ENCODE results near the gene CHIT1. TPM values are rescaled to one million over a fixed set of nuclear protein-coding genes. Genes with fewer than 3 reads are reported as not detected.

CHIT1 gene
- total RNA-seq, 1 experiment from 2014 or later: not detected

DNA sequence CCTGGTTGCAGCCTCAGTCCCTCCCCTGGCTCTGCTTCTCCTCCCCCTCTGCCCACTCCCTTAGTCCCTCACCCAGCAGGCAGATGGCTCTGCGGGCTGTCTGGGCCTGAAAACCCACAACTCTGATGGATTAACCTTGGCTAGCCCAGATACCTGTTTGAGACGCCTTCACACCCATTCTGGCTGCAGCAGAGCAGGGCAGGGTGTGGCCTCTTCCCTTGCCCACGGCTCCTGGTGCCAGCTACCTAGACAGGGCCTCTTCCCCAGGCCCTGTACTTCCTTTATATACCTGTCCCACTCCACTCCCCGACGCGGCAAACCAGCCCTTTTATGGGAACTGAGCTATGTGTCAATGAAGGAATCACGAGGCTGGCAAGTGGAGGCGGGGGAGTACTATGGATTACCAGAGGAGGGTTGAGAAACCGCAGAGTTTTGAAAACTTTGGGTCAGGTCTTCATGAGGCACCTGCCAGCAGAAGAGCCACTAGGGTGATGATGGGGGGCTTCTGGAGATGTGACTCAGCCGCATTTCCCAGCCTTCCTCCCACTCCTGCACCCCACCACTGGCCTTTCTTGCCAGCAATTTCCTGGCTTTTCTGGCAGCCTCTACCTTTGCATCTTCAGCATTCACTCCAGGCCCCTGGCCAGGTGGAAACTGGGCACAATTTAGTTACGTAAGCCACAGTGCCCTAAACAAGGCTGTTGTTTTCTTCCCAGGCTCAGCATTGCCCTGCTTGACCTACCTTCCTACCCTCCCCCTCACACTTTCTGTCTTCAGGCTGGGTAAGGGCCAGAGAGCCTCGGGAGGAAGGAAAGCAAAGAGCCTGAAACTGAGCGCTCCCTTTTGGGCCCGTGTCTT lies 42.8 kb downstream of the CHIT1 start, which contains the start of gene CHI3L1:
Gene CHI3L1, minus strand, starts transcription at position 259 of the 858 bp plus-strand sequence. Its CDS starts 81 bp downstream, at position 178.
- H3K27me3 ChIP-seq (ENCODE audit: control insufficient read depth, insufficient read depth, low read length): peaks cover 2% of the 10 kb centered on the region; the same call in 1 of the 2 replicates
- H3K4me3 ChIP-seq (ENCODE audit: low read depth in 2 of 2, low read length in 2 of 2): no peak within 1 kb of the TSS
- no peak for TF ChIP-seq SIN3A (IDR thresholded peaks at IDR 0.05; ENCODE audit: borderline replicate concordance, insufficient read depth, low read depth, low read length)
- no peak for TF ChIP-seq POLR2AphosphoS5 (IDR thresholded peaks at IDR 0.05; ENCODE audit: low read depth, low read length)
- TF ChIP-seq TCF7L2 (IDR thresholded peaks at IDR 0.05; ENCODE audit: low read depth, low read length): no peak
- TF ChIP-seq, protein P1, sequence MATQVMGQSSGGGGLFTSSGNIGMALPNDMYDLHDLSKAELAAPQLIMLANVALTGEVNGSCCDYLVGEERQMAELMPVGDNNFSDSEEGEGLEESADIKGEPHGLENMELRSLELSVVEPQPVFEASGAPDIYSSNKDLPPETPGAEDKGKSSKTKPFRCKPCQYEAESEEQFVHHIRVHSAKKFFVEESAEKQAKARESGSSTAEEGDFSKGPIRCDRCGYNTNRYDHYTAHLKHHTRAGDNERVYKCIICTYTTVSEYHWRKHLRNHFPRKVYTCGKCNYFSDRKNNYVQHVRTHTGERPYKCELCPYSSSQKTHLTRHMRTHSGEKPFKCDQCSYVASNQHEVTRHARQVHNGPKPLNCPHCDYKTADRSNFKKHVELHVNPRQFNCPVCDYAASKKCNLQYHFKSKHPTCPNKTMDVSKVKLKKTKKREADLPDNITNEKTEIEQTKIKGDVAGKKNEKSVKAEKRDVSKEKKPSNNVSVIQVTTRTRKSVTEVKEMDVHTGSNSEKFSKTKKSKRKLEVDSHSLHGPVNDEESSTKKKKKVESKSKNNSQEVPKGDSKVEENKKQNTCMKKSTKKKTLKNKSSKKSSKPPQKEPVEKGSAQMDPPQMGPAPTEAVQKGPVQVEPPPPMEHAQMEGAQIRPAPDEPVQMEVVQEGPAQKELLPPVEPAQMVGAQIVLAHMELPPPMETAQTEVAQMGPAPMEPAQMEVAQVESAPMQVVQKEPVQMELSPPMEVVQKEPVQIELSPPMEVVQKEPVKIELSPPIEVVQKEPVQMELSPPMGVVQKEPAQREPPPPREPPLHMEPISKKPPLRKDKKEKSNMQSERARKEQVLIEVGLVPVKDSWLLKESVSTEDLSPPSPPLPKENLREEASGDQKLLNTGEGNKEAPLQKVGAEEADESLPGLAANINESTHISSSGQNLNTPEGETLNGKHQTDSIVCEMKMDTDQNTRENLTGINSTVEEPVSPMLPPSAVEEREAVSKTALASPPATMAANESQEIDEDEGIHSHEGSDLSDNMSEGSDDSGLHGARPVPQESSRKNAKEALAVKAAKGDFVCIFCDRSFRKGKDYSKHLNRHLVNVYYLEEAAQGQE (IDR thresholded peaks at IDR 0.05; ENCODE audit: insufficient read depth in 1 of 2, low read depth in 2 of 2, low read length in 1 of 2): no peak
- TF ChIP-seq, protein P2, sequence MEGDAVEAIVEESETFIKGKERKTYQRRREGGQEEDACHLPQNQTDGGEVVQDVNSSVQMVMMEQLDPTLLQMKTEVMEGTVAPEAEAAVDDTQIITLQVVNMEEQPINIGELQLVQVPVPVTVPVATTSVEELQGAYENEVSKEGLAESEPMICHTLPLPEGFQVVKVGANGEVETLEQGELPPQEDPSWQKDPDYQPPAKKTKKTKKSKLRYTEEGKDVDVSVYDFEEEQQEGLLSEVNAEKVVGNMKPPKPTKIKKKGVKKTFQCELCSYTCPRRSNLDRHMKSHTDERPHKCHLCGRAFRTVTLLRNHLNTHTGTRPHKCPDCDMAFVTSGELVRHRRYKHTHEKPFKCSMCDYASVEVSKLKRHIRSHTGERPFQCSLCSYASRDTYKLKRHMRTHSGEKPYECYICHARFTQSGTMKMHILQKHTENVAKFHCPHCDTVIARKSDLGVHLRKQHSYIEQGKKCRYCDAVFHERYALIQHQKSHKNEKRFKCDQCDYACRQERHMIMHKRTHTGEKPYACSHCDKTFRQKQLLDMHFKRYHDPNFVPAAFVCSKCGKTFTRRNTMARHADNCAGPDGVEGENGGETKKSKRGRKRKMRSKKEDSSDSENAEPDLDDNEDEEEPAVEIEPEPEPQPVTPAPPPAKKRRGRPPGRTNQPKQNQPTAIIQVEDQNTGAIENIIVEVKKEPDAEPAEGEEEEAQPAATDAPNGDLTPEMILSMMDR (IDR thresholded peaks at IDR 0.05): no peak
- ChIA-PET POLR2A (no interaction called here), CTCF (no interaction called here)
- in situ Hi-C loops (cut with HindIII; ENCODE audit: low pct_unique_long_range_greater_than_20kb, low sequenced_read_pairs): no loop called here
- H3K9me3 ChIP-seq (ENCODE audit: control insufficient read depth, insufficient read depth, low read depth, low read length): no peaks in the 10 kb centered on the region
- no TSS peak for BruUV-seq (replicated peaks)
- intact Hi-C loops (cut with micrococcal nuclease; ENCODE audit: unreplicated experiment): no loop called here
- ATAC-seq (no peak), DNase-seq (ENCODE audit: low read depth, low spot score) (no peak)
- H3K4me1 ChIP-seq (ENCODE audit: control insufficient read depth, insufficient read depth, low read length): no peaks in the 10 kb centered on the region
- no peak within 1 kb of the TSS for H3K27ac ChIP-seq (ENCODE audit: low read length)
- no peaks in the 10 kb centered on the region for H3K36me3 ChIP-seq (ENCODE audit: control insufficient read depth, insufficient read depth, low read length)

DNA sequence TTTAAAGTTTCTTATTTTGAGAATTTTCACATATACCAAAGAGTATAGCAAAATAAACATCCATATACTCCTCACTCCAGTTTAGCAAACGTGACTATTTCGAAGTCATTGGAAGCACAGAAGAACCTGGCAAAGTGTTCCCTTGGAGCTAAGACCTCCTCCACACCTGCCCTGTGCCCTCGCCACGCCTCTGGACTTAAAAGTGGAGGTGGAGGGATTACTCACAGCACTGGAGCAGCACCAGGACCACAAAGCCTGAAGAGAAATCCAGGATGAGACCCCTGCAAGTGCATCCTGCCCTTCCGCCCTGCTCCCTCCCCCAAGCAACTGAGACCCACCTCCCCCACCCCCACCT lies 43.4 kb downstream of the CHIT1 start:
- DNase-seq (ENCODE audit: low read depth, low spot score) (no peak), ATAC-seq (no peak)
- CTCF ChIA-PET: interaction anchor here (1.0 kb wide), 1 partner anchor 14 kb away, joined by 3 read pairs; no protein-coding TSS in a partner anchor
- Histone ChIP-seq H3K4me3 (ENCODE audit: low read depth in 2 of 2, low read length in 2 of 2) (no peak overlapping the region), H3K4me1 (ENCODE audit: control insufficient read depth, insufficient read depth, low read length) (no peaks in the 10 kb centered on the region), H3K27ac (ENCODE audit: low read length) (no peak overlapping the region), H3K27me3 (ENCODE audit: control insufficient read depth, insufficient read depth, low read length) (peaks cover 2% of the 10 kb centered on the region; the same call in 1 of the 2 replicates), H3K9me3 (ENCODE audit: control insufficient read depth, insufficient read depth, low read depth, low read length) (no peaks in the 10 kb centered on the region), H3K36me3 (ENCODE audit: control insufficient read depth, insufficient read depth, low read length) (no peaks in the 10 kb centered on the region)
- no TSS peak for BruUV-seq (replicated peaks)
- in situ Hi-C loops (cut with HindIII; ENCODE audit: low pct_unique_long_range_greater_than_20kb, low sequenced_read_pairs): no loop called here
- POLR2A ChIA-PET: no interaction called here
- intact Hi-C loops (cut with micrococcal nuclease; ENCODE audit: unreplicated experiment): no loop called here
- TF ChIP-seq, protein P1 (IDR thresholded peaks at IDR 0.05; ENCODE audit: insufficient read depth in 1 of 2, low read depth in 2 of 2, low read length in 1 of 2): no peak
- TF ChIP-seq POLR2AphosphoS5 (IDR thresholded peaks at IDR 0.05; ENCODE audit: low read depth, low read length) (no peak), SIN3A (IDR thresholded peaks at IDR 0.05; ENCODE audit: borderline replicate concordance, insufficient read depth, low read depth, low read length) (no peak), TCF7L2 (IDR thresholded peaks at IDR 0.05; ENCODE audit: low read depth, low read length) (no peak)
- TF ChIP-seq, protein P2 (IDR thresholded peaks at IDR 0.05): no peak

All from Panc1 (cell line).